ENCODE data around the gene LMX1A.

DNA sequence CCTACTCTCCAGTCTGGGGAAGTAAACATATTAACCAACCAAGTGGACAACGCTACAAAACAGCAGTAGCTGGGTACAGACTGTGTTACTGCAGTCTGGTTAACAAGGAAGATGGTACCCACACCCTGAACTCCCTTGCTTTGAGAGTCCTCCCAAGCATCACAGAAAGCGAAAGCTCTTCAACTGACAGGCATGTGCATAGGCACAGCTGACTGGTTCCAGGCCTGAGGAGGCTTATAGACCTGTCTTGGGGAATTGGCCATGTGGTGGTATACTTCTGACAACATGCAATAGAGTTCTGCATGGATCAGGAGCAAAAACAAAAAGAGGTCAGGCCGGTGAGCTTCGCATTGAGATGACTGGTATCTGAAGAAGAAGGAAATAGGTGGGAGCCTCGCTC, 17.4 kb downstream of the LMX1A start:
- TF ChIP-seq, protein P1, sequence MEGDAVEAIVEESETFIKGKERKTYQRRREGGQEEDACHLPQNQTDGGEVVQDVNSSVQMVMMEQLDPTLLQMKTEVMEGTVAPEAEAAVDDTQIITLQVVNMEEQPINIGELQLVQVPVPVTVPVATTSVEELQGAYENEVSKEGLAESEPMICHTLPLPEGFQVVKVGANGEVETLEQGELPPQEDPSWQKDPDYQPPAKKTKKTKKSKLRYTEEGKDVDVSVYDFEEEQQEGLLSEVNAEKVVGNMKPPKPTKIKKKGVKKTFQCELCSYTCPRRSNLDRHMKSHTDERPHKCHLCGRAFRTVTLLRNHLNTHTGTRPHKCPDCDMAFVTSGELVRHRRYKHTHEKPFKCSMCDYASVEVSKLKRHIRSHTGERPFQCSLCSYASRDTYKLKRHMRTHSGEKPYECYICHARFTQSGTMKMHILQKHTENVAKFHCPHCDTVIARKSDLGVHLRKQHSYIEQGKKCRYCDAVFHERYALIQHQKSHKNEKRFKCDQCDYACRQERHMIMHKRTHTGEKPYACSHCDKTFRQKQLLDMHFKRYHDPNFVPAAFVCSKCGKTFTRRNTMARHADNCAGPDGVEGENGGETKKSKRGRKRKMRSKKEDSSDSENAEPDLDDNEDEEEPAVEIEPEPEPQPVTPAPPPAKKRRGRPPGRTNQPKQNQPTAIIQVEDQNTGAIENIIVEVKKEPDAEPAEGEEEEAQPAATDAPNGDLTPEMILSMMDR (IDR thresholded peaks at IDR 0.05; ENCODE audit: low read length): no peak
- TF ChIP-seq EZH2phosphoT487 (IDR thresholded peaks at IDR 0.05; ENCODE audit: low read length) (no peak), EZH2 (optimal IDR thresholded peaks at IDR 0.05; ENCODE audit: low read depth, low read length) (no peak)
